ENCODE results near the gene LRRC36. TPM values are rescaled to one million over a fixed set of nuclear protein-coding genes. Genes with fewer than 3 reads are reported as not detected.

The LRRC36 gene
- total and polyA plus RNA-seq, 4 donors, result 2.1 to 103 (median 16.6) TPM

- Histone ChIP-seq H3K27me3 (ENCODE audit: control insufficient read depth in 3 of 3, insufficient read depth in 3 of 3, low read length in 2 of 3) (peaks cover 0 to 9% (median 4%) of the 10 kb centered on the region in 3 donors), H3K36me3 (ENCODE audit: control insufficient read depth in 4 of 4, insufficient read depth in 4 of 4, low read length in 4 of 4) (no peaks in the 10 kb centered on the region), H3K9me3 (ENCODE audit: control insufficient read depth in 4 of 4, insufficient read depth in 3 of 4, low read length in 3 of 4) (no peaks in the 10 kb centered on the region), H3K4me3 (no peak overlapping the region), H3K27ac (ENCODE audit: low read depth in 1 of 2, low read length in 1 of 2) (no peak overlapping the region), H3K4me1 (ENCODE audit: control insufficient read depth in 5 of 5, insufficient read depth in 5 of 5, low read length in 5 of 5) (peaks cover 0 to 40% (median 20%) of the 10 kb centered on the region in 5 donors), H3K9ac (ENCODE audit: insufficient read depth in 1 of 2, low read length in 2 of 2) (no peak overlapping the region)
- TF ChIP-seq, protein P1, sequence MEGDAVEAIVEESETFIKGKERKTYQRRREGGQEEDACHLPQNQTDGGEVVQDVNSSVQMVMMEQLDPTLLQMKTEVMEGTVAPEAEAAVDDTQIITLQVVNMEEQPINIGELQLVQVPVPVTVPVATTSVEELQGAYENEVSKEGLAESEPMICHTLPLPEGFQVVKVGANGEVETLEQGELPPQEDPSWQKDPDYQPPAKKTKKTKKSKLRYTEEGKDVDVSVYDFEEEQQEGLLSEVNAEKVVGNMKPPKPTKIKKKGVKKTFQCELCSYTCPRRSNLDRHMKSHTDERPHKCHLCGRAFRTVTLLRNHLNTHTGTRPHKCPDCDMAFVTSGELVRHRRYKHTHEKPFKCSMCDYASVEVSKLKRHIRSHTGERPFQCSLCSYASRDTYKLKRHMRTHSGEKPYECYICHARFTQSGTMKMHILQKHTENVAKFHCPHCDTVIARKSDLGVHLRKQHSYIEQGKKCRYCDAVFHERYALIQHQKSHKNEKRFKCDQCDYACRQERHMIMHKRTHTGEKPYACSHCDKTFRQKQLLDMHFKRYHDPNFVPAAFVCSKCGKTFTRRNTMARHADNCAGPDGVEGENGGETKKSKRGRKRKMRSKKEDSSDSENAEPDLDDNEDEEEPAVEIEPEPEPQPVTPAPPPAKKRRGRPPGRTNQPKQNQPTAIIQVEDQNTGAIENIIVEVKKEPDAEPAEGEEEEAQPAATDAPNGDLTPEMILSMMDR (IDR thresholded peaks at IDR 0.05; ENCODE audit: control extremely low read depth, extremely low read depth), result no peak
- 91 to 95% methylated on average over 19 of the region's 19 CpGs for WGBS, 2 donors
- DNase-seq (no peak), ATAC-seq (ENCODE audit: insufficient read depth, low FRiP score) (no peak)
Measured at GRCh38 chr16:67398546-67399217, 72.1 kb downstream of the LRRC36 start.

- no peak overlapping the region for H3K4me3 ChIP-seq
- peaks cover 0 to 37% (median 25%) of the 10 kb centered on the region in 5 donors for H3K4me1 ChIP-seq (ENCODE audit: control insufficient read depth in 5 of 5, insufficient read depth in 5 of 5, low read length in 5 of 5)
- TF ChIP-seq, protein P1 (IDR thresholded peaks at IDR 0.05; ENCODE audit: control extremely low read depth, extremely low read depth), result peak; percentile 52
- H3K36me3 ChIP-seq (ENCODE audit: control insufficient read depth in 4 of 4, insufficient read depth in 4 of 4, low read length in 4 of 4), result no peaks in the 10 kb centered on the region
- H3K27me3 ChIP-seq (ENCODE audit: control insufficient read depth in 3 of 3, insufficient read depth in 3 of 3, low read length in 2 of 3), result peaks cover 0 to 9% (median 4%) of the 10 kb centered on the region in 3 donors
- no peak overlapping the region for H3K27ac ChIP-seq (ENCODE audit: low read depth in 1 of 2, low read length in 1 of 2)
- H3K9me3 ChIP-seq (ENCODE audit: control insufficient read depth in 4 of 4, insufficient read depth in 3 of 4, low read length in 3 of 4), result no peaks in the 10 kb centered on the region
- ATAC-seq (ENCODE audit: insufficient read depth, low FRiP score) (peak; percentile 37), DNase-seq (peak; percentile 62 to 81 (median 74))
- 28 to 34% methylated on average over 42 of the region's 42 CpGs for WGBS, 2 donors
- H3K9ac ChIP-seq (ENCODE audit: insufficient read depth in 1 of 2, low read length in 2 of 2), result no peak overlapping the region
Measured at GRCh38 chr16:67399218-67399733, 72.7 kb downstream of the LRRC36 start.

DNA sequence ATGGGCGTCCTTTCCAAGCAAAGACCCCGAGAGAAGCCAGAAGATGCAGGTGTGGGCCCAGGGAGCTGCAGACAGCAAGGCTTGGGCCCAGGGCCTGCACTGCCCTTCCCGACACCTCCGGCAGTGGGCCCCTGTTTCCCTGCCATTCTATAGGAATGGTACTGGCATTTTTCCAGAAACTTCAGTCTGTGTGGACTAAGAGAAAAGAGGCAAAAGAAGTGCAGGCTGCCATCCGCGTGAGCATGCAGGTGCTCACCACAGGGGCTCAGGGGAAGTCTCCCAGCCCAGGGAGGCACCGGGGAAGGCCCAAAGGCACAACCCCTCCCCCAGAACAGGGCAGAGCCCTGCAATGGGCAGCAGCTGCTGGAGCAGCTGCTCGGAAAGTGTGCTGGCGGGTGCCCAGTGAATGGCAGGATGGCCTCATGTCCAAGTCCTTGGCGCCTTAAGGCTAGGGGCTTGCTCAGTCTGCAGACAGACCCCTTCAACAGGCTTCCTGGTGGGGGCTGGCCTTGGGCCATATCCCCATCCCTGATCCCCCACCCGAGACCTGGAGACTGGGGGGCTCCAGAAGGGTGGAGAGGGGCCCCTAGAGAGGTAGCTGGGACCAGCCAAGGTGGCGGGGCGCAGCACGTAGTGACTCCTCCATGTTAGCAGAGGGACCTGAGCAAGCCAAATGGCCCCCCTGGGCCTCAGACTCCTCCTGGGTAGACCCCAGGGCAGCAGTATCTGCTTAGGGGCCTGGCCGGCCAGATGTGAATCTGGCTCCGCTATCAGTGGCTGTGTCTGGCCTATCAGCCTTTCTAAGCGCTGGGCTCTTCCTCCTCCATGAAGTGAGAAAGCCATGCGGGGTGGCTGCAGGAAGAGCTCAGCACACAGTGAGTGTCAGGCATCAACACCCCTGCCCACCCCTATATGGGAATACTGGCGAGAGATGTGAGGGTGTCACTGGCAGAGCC, 73.4 kb downstream of the LRRC36 start:
- Histone ChIP-seq H3K36me3 (ENCODE audit: control insufficient read depth in 4 of 4, insufficient read depth in 4 of 4, low read length in 4 of 4) (no peaks in the 10 kb centered on the region), H3K4me1 (ENCODE audit: control insufficient read depth in 5 of 5, insufficient read depth in 5 of 5, low read length in 5 of 5) (peaks cover 0 to 41% (median 23%) of the 10 kb centered on the region in 5 donors), H3K9me3 (ENCODE audit: control insufficient read depth in 4 of 4, insufficient read depth in 3 of 4, low read length in 3 of 4) (no peaks in the 10 kb centered on the region), H3K4me3 (no peak overlapping the region), H3K9ac (ENCODE audit: insufficient read depth in 1 of 2, low read length in 2 of 2) (no peak overlapping the region), H3K27me3 (ENCODE audit: control insufficient read depth in 3 of 3, insufficient read depth in 3 of 3, low read length in 2 of 3) (peaks cover 0 to 7% (median 4%) of the 10 kb centered on the region in 3 donors), H3K27ac (ENCODE audit: low read depth in 1 of 2, low read length in 1 of 2) (no peak overlapping the region)
- peak in 2 of 3 donors; percentile 42 to 61 for DNase-seq
- TF ChIP-seq, protein P1 (IDR thresholded peaks at IDR 0.05; ENCODE audit: control extremely low read depth, extremely low read depth), result no peak
- WGBS, 2 donors, result 76 to 77% methylated on average over 19 of the region's 19 CpGs
- no peak for ATAC-seq (ENCODE audit: insufficient read depth, low FRiP score)
